ENCODE results near the gene TTC3.
"Not testable (repeated sequence)": the region's sequence is repeated elsewhere in the genome, so short reads cannot be mapped to it uniquely, and the experiment has no call there.

The TTC3 gene

GRCh38 chr21:37139902-37140301 is 66.8 kb downstream of the TTC3 start:
- H3K27ac ChIP-seq = no peak overlapping the region
- TF ChIP-seq CTCF (conservative IDR thresholded peaks at IDR 0.05) (no peak), ZFX (IDR thresholded peaks at IDR 0.05) (no peak)

GRCh38 chr21:37143392-37143791 is 70.3 kb downstream of the TTC3 start:
- not testable (repeated sequence) for H3K27ac ChIP-seq

GRCh38 chr21:37145635-37146111 is 72.6 kb downstream of the TTC3 start:
- TF ChIP-seq CTCF (conservative IDR thresholded peaks at IDR 0.05) = no peak
- TF ChIP-seq ZFX (IDR thresholded peaks at IDR 0.05) = no peak

GRCh38 chr21:37146320-37147235 is 73.5 kb downstream of the TTC3 start:
- no peak for TF ChIP-seq ZFX (IDR thresholded peaks at IDR 0.05)
- TF ChIP-seq CTCF (conservative IDR thresholded peaks at IDR 0.05) = no peak
- no peak overlapping the region for H3K27ac ChIP-seq

More at GRCh38 chr21:37145635-37146111, 72.6 kb downstream of the TTC3 start:
- no peak overlapping the region for H3K27ac ChIP-seq

- no peak overlapping the region for H3K27ac ChIP-seq
- TF ChIP-seq ZFX (IDR thresholded peaks at IDR 0.05) (no peak), CTCF (conservative IDR thresholded peaks at IDR 0.05) (no peak)
Observed at GRCh38 chr21:37149411-37149810, 76.4 kb downstream of the TTC3 start.

GRCh38 chr21:37153196-37153934 is 80.3 kb downstream of the TTC3 start:
- TF ChIP-seq CTCF (conservative IDR thresholded peaks at IDR 0.05) (no peak), ZFX (IDR thresholded peaks at IDR 0.05) (no peak)
- H3K27ac ChIP-seq = no peak overlapping the region

- no peak overlapping the region for H3K27ac ChIP-seq
- no peak for TF ChIP-seq CTCF (conservative IDR thresholded peaks at IDR 0.05)
- TF ChIP-seq ZFX (IDR thresholded peaks at IDR 0.05) = no peak
Observed at GRCh38 chr21:37153935-37154350, 80.9 kb downstream of the TTC3 start.

Measured in C4-2B (cell line).